Thyroid gland (tissue), 4 donors: Measurements from ENCODE around the gene MAGOHB. TPM values are rescaled to one million over a fixed set of nuclear protein-coding genes. Genes with fewer than 3 reads are reported as not detected.

Source experiments
- DNase-seq, 2 donors: peaks; one replicate each; pipeline ENCODE4 v3.0.0-alpha.2; 2019
- H3K27ac ChIP-seq, 3 donors: fragments of 200-600 bp; sonication (generic); 1 replicate in 2 of 3; 2 replicates in 1 of 3; pipeline ENCODE4 v1.5.1; 2016 to 2019; ENCODE audit warnings: mild to moderate bottlenecking in 1 of 3, moderate library complexity in 1 of 3
- H3K27me3 ChIP-seq: fragments of 200-600 bp; sonication (generic); one replicate; pipeline ENCODE4 v1.5.1; 2019
- H3K36me3 ChIP-seq, 2 donors: fragments of 200-600 bp; sonication (generic); one replicate each; pipeline ENCODE4 v1.5.1; 2016 to 2019
- H3K4me1 ChIP-seq, 2 donors: fragments of 200-600 bp; sonication (generic); one replicate each; pipeline ENCODE4 v1.5.1; 2017 to 2019
- H3K4me3 ChIP-seq, 3 donors: fragments of 200-600 bp; sonication (generic); replicated peaks in 1 of 3; 1 replicate in 2 of 3; 2 replicates in 1 of 3; pipeline ENCODE4 v1.5.1; 2016; ENCODE audit warnings: mild to moderate bottlenecking in 1 of 3
- H3K9me3 ChIP-seq: fragments of 200-600 bp; sonication (generic); one replicate; pipeline ENCODE4 v1.5.1; 2017
- POLR2A ChIP-seq, 2 donors: fragments of 450-650 bp; IDR thresholded peaks; one replicate each; pipeline ENCODE4 v1.6.1; 2017; ENCODE audit warnings: antibody characterized with exemption in 2 of 2, mild to moderate bottlenecking in 2 of 2, moderate library complexity in 1 of 2
- WGBS, 2 donors: methylation state at CpG; one replicate each; pipeline ENCODE4 v1.1.5; 2017; 5-methylcytosine and 5-hydroxymethylcytosine counted together
- intact Hi-C: fragments of 100-400 bp; cut with DNase I; formaldehyde crosslinking; loops from one replicate; pipeline ENCODE4 v1.15.1; 2023
- total RNA-seq, 4 donors: library from RNA; depleted of rRNA; stranded (reverse); fragments of >200 nt; gene quantifications; one replicate each; pipeline ENCODE4 v1.2.3, GENCODE V29; 2016
- TF ChIP-seq, protein P1 (sequence below), 6 experiments: fragments of 200-600 bp in 3 of 6; fragments of 450-650 bp in 3 of 6; sonication (generic) in 3 of 6; IDR thresholded peaks; one replicate each; pipeline ENCODE4 v1.5.1; 2016 to 2019; ENCODE audit warnings: antibody characterized with exemption in 6 of 6, mild to moderate bottlenecking in 2 of 6, inconsistent platforms in 1 of 6, moderate library complexity in 1 of 6

MAGOHB gene
- total RNA-seq, 4 donors from 2014 or later, result 13.1 to 17.4 (median 14.5) TPM

- Histone ChIP-seq H3K9me3 (no peaks in the 10 kb centered on the region), H3K27ac (no peak overlapping the region), H3K4me1 (no peaks in the 10 kb centered on the region), H3K27me3 (no peaks in the 10 kb centered on the region), H3K4me3 (no peak overlapping the region), H3K36me3 (no peaks in the 10 kb centered on the region)
- WGBS, 2 donors, result 86 to 88% methylated on average over 2 of the region's 2 CpGs
- DNase-seq, result no peak
- TF ChIP-seq, protein P1, sequence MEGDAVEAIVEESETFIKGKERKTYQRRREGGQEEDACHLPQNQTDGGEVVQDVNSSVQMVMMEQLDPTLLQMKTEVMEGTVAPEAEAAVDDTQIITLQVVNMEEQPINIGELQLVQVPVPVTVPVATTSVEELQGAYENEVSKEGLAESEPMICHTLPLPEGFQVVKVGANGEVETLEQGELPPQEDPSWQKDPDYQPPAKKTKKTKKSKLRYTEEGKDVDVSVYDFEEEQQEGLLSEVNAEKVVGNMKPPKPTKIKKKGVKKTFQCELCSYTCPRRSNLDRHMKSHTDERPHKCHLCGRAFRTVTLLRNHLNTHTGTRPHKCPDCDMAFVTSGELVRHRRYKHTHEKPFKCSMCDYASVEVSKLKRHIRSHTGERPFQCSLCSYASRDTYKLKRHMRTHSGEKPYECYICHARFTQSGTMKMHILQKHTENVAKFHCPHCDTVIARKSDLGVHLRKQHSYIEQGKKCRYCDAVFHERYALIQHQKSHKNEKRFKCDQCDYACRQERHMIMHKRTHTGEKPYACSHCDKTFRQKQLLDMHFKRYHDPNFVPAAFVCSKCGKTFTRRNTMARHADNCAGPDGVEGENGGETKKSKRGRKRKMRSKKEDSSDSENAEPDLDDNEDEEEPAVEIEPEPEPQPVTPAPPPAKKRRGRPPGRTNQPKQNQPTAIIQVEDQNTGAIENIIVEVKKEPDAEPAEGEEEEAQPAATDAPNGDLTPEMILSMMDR (IDR thresholded peaks at IDR 0.05), result no peak
- TF ChIP-seq POLR2A (IDR thresholded peaks at IDR 0.05), result no peak
- intact Hi-C loops, result no loop called here
Observed at GRCh38 chr12:10635306-10635705, 21.9 kb upstream of the MAGOHB start.

DNA sequence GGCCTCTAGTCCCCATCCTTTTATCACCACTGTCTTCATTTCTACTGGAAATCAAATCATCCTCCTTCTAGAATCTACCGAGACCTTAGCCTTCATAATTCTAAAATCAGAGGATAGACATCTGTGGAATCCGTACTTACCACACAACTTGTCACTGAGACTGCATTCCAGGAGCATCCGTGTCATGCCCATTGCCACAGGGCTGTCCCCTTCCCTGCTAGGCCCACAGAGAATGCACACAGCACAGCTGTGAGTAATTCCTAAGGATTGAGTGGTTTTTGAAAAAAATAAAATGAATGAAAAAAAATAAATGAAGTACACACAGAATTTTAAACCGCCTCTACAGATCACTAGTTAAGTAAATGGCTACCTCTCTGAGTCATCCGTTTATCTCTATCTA, 21.0 kb upstream of the MAGOHB start:
- DNase-seq, result no peak
- Histone ChIP-seq H3K27me3 (no peaks in the 10 kb centered on the region), H3K27ac (no peak overlapping the region), H3K4me1 (no peaks in the 10 kb centered on the region), H3K4me3 (no peak overlapping the region), H3K9me3 (no peaks in the 10 kb centered on the region), H3K36me3 (no peaks in the 10 kb centered on the region)
- no peak for TF ChIP-seq POLR2A (IDR thresholded peaks at IDR 0.05)
- TF ChIP-seq, protein P1 (IDR thresholded peaks at IDR 0.05), result no peak
- intact Hi-C loops, result no loop called here
- 89 to 91% methylated on average over 5 of the region's 5 CpGs for WGBS, 2 donors

DNA sequence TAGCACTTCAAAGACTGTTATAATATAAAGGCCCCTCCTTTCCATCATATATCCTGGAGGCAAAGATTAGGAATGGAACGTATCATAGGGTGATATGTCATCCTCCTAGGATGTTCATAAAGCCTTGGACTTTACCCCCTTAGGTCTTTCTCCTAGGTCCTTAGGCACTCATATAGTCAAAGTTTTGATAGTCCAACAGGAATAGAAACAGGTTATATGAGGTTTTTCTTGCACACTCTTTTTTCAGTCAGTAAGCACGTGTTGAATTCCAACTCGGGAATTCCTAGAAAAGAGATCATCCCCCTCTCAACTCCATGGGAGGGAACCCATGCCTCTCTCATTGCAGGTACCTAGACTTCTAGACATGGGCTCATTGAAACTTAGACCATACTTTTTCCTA, 20.1 kb upstream of the MAGOHB start:
- H3K36me3 ChIP-seq, result no peaks in the 10 kb centered on the region
- no peaks in the 10 kb centered on the region for H3K9me3 ChIP-seq
- intact Hi-C loops, result no loop called here
- TF ChIP-seq, protein P1 (IDR thresholded peaks at IDR 0.05), result no peak
- TF ChIP-seq POLR2A (IDR thresholded peaks at IDR 0.05), result no peak
- H3K4me3 ChIP-seq, result no peak overlapping the region
- H3K27ac ChIP-seq, result no peak overlapping the region
- no peak for DNase-seq
- no peaks in the 10 kb centered on the region for H3K4me1 ChIP-seq
- WGBS, 2 donors, result 51 to 70% methylated on average over 3 of the region's 3 CpGs
- no peaks in the 10 kb centered on the region for H3K27me3 ChIP-seq

GRCh38 chr12:10632226-10632625, 18.8 kb upstream of the MAGOHB start:
- DNase-seq, result no peak
- Histone ChIP-seq H3K4me1 (no peaks in the 10 kb centered on the region), H3K27me3 (no peaks in the 10 kb centered on the region), H3K4me3 (no peak overlapping the region), H3K9me3 (no peaks in the 10 kb centered on the region), H3K36me3 (no peaks in the 10 kb centered on the region), H3K27ac (no peak overlapping the region)
- TF ChIP-seq, protein P1 (IDR thresholded peaks at IDR 0.05), result no peak
- TF ChIP-seq POLR2A (IDR thresholded peaks at IDR 0.05), result no peak
- intact Hi-C loops, result no loop called here

GRCh38 chr12:10624605-10625004, 11.2 kb upstream of the MAGOHB start:
- Histone ChIP-seq H3K4me3 (no peak overlapping the region), H3K27me3 (no peaks in the 10 kb centered on the region), H3K9me3 (no peaks in the 10 kb centered on the region), H3K4me1 (no peaks in the 10 kb centered on the region), H3K36me3 (no peaks in the 10 kb centered on the region), H3K27ac (no peak overlapping the region)
- DNase-seq, result no peak
- intact Hi-C loops, result no loop called here
- WGBS, 2 donors, result 76 to 89% methylated on average over 3 of the region's 3 CpGs
- TF ChIP-seq, protein P1 (IDR thresholded peaks at IDR 0.05), result no peak
- no peak for TF ChIP-seq POLR2A (IDR thresholded peaks at IDR 0.05)
